H1 (cell line): ENCODE results near the gene THAP7. TPM values are rescaled to one million over a fixed set of nuclear protein-coding genes. Genes with fewer than 3 reads are reported as not detected.
"Not testable (repeated sequence)": the region's sequence is repeated elsewhere in the genome, so short reads cannot be mapped to it uniquely, and the experiment has no call there.

Experiments used
- CTCF ChIA-PET: fragments of 300-600 bp; sonication (Branson Sonifier 250); formaldehyde crosslinking; loops from one replicate; lab custom pipeline; 2021; ENCODE audit not compliant: partially characterized antibody; lab: Charles Lee
- POLR2A ChIA-PET: fragments of 300-600 bp; sonication (Branson Sonifier 250); formaldehyde crosslinking; loops from one replicate; lab custom pipeline; 2021; ENCODE audit warnings: inconsistent platforms; ENCODE audit not compliant: partially characterized antibody; lab: Charles Lee
- DNase-seq, 2 experiments: peaks; one replicate each; pipeline versions ENCODE4 v3.0.0 to v3.0.0-alpha.2; 2010 to 2022; ENCODE audit warnings: low spot score in 2 of 2, low read depth in 1 of 2, mixed read lengths in 1 of 2
- FAIRE-seq: peaks from 2 replicates; lab custom pipeline; 2011; peaks lifted over from hg19 to GRCh38; lab: Jason Lieb, UNC
- H2AFZ ChIP-seq: 2 replicates; pipeline ENCODE4 v1.8.1; 2012; ENCODE audit warnings: low read length, inconsistent platforms
- H2AK5ac ChIP-seq: 2 replicates; pipeline ENCODE4 v1.6.1; 2013; ENCODE audit warnings: low read depth, low read length
- H2BK120ac ChIP-seq: replicated peaks from 2 replicates; pipeline ENCODE3; 2013; ENCODE audit warnings: low read depth, low read length, inconsistent platforms
- H2BK12ac ChIP-seq: 2 replicates; pipeline ENCODE4 v1.6.1; 2013; ENCODE audit warnings: low read depth, low read length
- H2BK15ac ChIP-seq: 2 replicates; pipeline ENCODE4 v1.6.1; 2013; ENCODE audit warnings: low read length
- H2BK20ac ChIP-seq: 2 replicates; pipeline ENCODE4 v1.6.1; 2013; ENCODE audit warnings: low read length
- H2BK5ac ChIP-seq: 2 replicates; pipeline ENCODE4 v1.6.1; 2013; ENCODE audit warnings: low read depth, low read length
- H3K14ac ChIP-seq: 2 replicates; pipeline ENCODE4 v1.6.1; 2013; ENCODE audit warnings: inconsistent platforms; ENCODE audit not compliant: insufficient read length
- H3K18ac ChIP-seq: 2 replicates; pipeline ENCODE4 v1.6.1; 2013; ENCODE audit warnings: low read length; ENCODE audit errors: extremely low read depth
- H3K23ac ChIP-seq: 2 replicates; pipeline ENCODE4 v1.6.1; 2013; ENCODE audit warnings: inconsistent platforms; ENCODE audit not compliant: insufficient read length
- H3K23me2 ChIP-seq: 2 replicates; pipeline ENCODE4 v1.6.1; 2013; ENCODE audit warnings: low read depth, low read length
- H3K27ac ChIP-seq: 2 replicates; pipeline ENCODE4 v1.6.1; 2011; ENCODE audit warnings: low read depth, low read length, inconsistent platforms
- H3K27me3 ChIP-seq, 4 experiments: replicated peaks in 1 of 4; 1 replicate in 1 of 4; 2 replicates in 3 of 4; pipeline versions ENCODE4 v1.6.1 to v1.8.1; 2011 to 2013; ENCODE audit warnings: low read length in 3 of 4, mild to moderate bottlenecking in 3 of 4, inconsistent platforms in 2 of 4, mixed read lengths in 2 of 4, moderate library complexity in 1 of 4; ENCODE audit not compliant: control insufficient read depth in 3 of 4, insufficient read depth in 3 of 4; ENCODE audit errors: extremely low read depth in 1 of 4
- H3K36me3 ChIP-seq, 4 experiments: 2 replicates each; pipeline versions ENCODE4 v1.6.1 to v1.8.1; 2011 to 2013; ENCODE audit warnings: mild to moderate bottlenecking in 4 of 4, low read length in 3 of 4, moderate library complexity in 2 of 4, control low read depth in 1 of 4, inconsistent platforms in 1 of 4; ENCODE audit not compliant: insufficient read depth in 4 of 4, control insufficient read depth in 2 of 4
- H3K4ac ChIP-seq: replicated peaks from 2 replicates; pipeline ENCODE3; 2013; ENCODE audit warnings: low read length, low read depth, mixed read lengths, inconsistent platforms; ENCODE audit not compliant: insufficient read length
- H3K4me1 ChIP-seq, 4 experiments: replicated peaks in 1 of 4; 1 replicate in 1 of 4; 2 replicates in 3 of 4; pipeline versions ENCODE4 v1.6.1 to v1.8.1; 2011 to 2013; ENCODE audit warnings: low read length in 3 of 4, inconsistent platforms in 2 of 4, mixed read lengths in 1 of 4; ENCODE audit not compliant: insufficient read depth in 4 of 4, control insufficient read depth in 3 of 4
- H3K4me2 ChIP-seq, 2 experiments: 2 replicates each; pipeline versions ENCODE4 v1.6.1 to v1.8.1; 2011 to 2013; ENCODE audit warnings: low read depth in 2 of 2, low read length in 2 of 2, control low read depth in 1 of 2, inconsistent platforms in 1 of 2, mild to moderate bottlenecking in 1 of 2; ENCODE audit not compliant: insufficient read depth in 1 of 2
- H3K4me3 ChIP-seq, 4 experiments: fragments of 200-600, 300-600 bp in 1 of 4; sonication (generic), shearing (Covaris generic), sonication (Bioruptor Twin) in 1 of 4; 2 replicates each; pipeline versions ENCODE4 v1.5.1 to v1.8.1; 2011 to 2016; ENCODE audit warnings: low read length in 4 of 4, low read depth in 3 of 4, control low read depth in 2 of 4, inconsistent platforms in 2 of 4, mild to moderate bottlenecking in 2 of 4, mixed read lengths in 1 of 4, moderate library complexity in 1 of 4; ENCODE audit not compliant: insufficient read depth in 2 of 4; ENCODE audit errors: extremely low read depth in 1 of 4
- H3K56ac ChIP-seq: replicated peaks from 2 replicates; pipeline ENCODE3; 2013; ENCODE audit warnings: low read depth, mild to moderate bottlenecking, mixed read lengths, low read length, inconsistent platforms; ENCODE audit not compliant: insufficient read length
- H3K79me1 ChIP-seq: 2 replicates; pipeline ENCODE4 v1.6.1; 2013; ENCODE audit warnings: low read depth, low read length, control low read depth
- H3K79me2 ChIP-seq, 2 experiments: 2 replicates each; pipeline versions ENCODE4 v1.6.1 to v1.8.1; 2012 to 2013; ENCODE audit warnings: low read length in 2 of 2, mild to moderate bottlenecking in 2 of 2, inconsistent platforms in 1 of 2; ENCODE audit not compliant: insufficient read depth in 2 of 2, control insufficient read depth in 1 of 2
- H3K9ac ChIP-seq, 4 experiments: replicated peaks in 1 of 4; 1 replicate in 1 of 4; 2 replicates in 3 of 4; pipeline versions ENCODE4 v1.6.1 to v1.8.1; 2011 to 2013; ENCODE audit warnings: low read depth in 3 of 4, low read length in 3 of 4, control low read depth in 2 of 4, mild to moderate bottlenecking in 2 of 4, moderate library complexity in 2 of 4, inconsistent platforms in 1 of 4; ENCODE audit errors: extremely low read depth in 1 of 4
- H3K9me3 ChIP-seq, 2 experiments: 2 replicates each; pipeline versions ENCODE4 v1.6.1 to v1.8.1; 2012 to 2013; ENCODE audit warnings: mild to moderate bottlenecking in 2 of 2, moderate library complexity in 2 of 2, control low read depth in 1 of 2, inconsistent platforms in 1 of 2, low read depth in 1 of 2, low read length in 1 of 2, mixed read lengths in 1 of 2; ENCODE audit not compliant: insufficient read depth in 2 of 2
- H4K20me1 ChIP-seq, 2 experiments: replicated peaks in 1 of 2; 2 replicates each; pipeline versions ENCODE3 to v1.8.1; 2011 to 2013; ENCODE audit warnings: inconsistent platforms in 2 of 2, low read length in 2 of 2, mild to moderate bottlenecking in 1 of 2; ENCODE audit not compliant: insufficient read depth in 2 of 2, control insufficient read depth in 1 of 2
- H4K5ac ChIP-seq: 2 replicates; pipeline ENCODE4 v1.6.1; 2013; ENCODE audit warnings: low read length, low read depth, mixed read lengths, inconsistent platforms; ENCODE audit not compliant: insufficient read length
- H4K8ac ChIP-seq: 2 replicates; pipeline ENCODE4 v1.8.0; 2013; ENCODE audit warnings: mild to moderate bottlenecking, moderate library complexity, low read length, inconsistent platforms; ENCODE audit not compliant: insufficient read depth; ENCODE audit errors: extremely low read depth
- H4K91ac ChIP-seq: replicated peaks from 2 replicates; pipeline ENCODE3; 2013; ENCODE audit warnings: low read length, mixed read lengths, inconsistent platforms; ENCODE audit not compliant: insufficient read length
- WGBS, 2 experiments: shearing (Covaris generic) in 1 of 2; methylation state at CpG; one replicate each; pipeline versions ENCODE4 v1.1.6 to v1.1.7; 2013 to 2015; ENCODE audit warnings: low lambda C conversion rate in 2 of 2, mixed read lengths in 2 of 2, inconsistent platforms in 1 of 2, low coverage in 1 of 2, missing lambda C conversion rate in 1 of 2; ENCODE audit not compliant: insufficient replicate concordance in 2 of 2, insufficient coverage in 1 of 2, insufficient read length in 1 of 2; ENCODE audit errors: extremely low coverage in 1 of 2, missing lambda C conversion rate in 1 of 2; 5-methylcytosine and 5-hydroxymethylcytosine counted together
- polyA plus RNA-seq, 7 experiments: library from polyadenylated mRNA; depleted of rRNA in 3 of 7; stranded (reverse) in 5 of 7; unstranded in 2 of 7; fragments of >200 nt in 5 of 7; fragments of 200-250 nt in 2 of 7; gene quantifications; 1 replicate in 5 of 7; 2 replicates in 1 of 7; 4 replicates in 1 of 7; pipeline versions ENCODE4 v1.2.1 to v1.2.3, GENCODE V29; 2011 to 2013; ENCODE audit warnings: missing spikeins in 2 of 7, mixed read lengths in 2 of 7
- total RNA-seq: library from RNA; stranded (reverse); fragmentation: NEBNext Ultra II Directional; extraction: Animal tissue kit (Norgen Biotek cat#: 25700); gene quantifications from 2 replicates; pipeline ENCODE4 v1.2.1, GENCODE V29; 2021

The THAP7 gene
- total and polyA plus RNA-seq, 2 of the 8 experiments (the other 6 are each of a cell fraction or from before 2014, with no cell fraction given) = 16.9 to 32.5 TPM

DNA sequence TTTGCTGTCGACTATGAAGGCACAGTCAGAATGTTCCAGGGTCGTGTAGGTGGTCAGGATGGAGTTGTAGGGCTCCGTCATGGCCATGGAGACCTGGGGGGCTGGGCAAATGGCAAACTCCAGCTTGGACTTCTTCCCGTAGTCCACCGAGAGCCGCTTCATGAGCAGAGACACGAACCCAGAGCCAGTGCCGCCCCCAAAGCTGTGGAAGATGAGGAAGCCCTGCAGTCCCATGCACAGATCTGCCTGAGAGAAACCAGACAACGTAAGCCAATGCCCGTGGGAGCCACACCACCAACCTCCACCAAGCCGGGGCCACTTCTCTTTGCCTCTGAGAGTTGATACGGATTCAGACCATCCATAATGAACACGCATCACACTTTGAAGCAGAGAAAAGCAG is 7.3 kb upstream of the THAP7 start:
- not testable (repeated sequence) for H3K18ac ChIP-seq, H3K27me3 ChIP-seq, H3K4ac ChIP-seq, DNase-seq, H2AFZ ChIP-seq, H2BK20ac ChIP-seq, H2BK5ac ChIP-seq, H2BK120ac ChIP-seq, H3K79me2 ChIP-seq, H3K27ac ChIP-seq, H2BK15ac ChIP-seq, H4K5ac ChIP-seq, H4K8ac ChIP-seq, H3K14ac ChIP-seq, H3K4me2 ChIP-seq, H2AK5ac ChIP-seq, H3K9me3 ChIP-seq, H4K91ac ChIP-seq, H3K23ac ChIP-seq, H3K4me3 ChIP-seq, H3K79me1 ChIP-seq, H2BK12ac ChIP-seq, H3K9ac ChIP-seq, H3K56ac ChIP-seq, H3K23me2 ChIP-seq, H3K36me3 ChIP-seq
- 93% methylated on average over 13 of the region's 13 CpGs; no CpG with 5 or more reads in 1 of the 2 experiments for WGBS, 2 experiments
- peak; percentile 7 for FAIRE-seq
- peaks cover 0 to 10% of the 10 kb centered on the region in 2 experiments for H4K20me1 ChIP-seq
- ChIA-PET POLR2A (interaction anchor here (0.6 to 2.1 kb wide), 4 partner anchors 9 to 56 kb away, joined by 3 to 8 read pairs (median 6); partner anchors contain the start of gene LZTR1), CTCF (interaction anchor here (0.9 to 2.3 kb wide), 8 partner anchors 10 to 124 kb away, joined by 3 to 8 read pairs (median 3); no protein-coding TSS in a partner anchor)
- peaks cover 10 to 22% (median 16%) of the 10 kb centered on the region in 4 experiments for H3K4me1 ChIP-seq
